Endothelial cell (in vitro differentiated cells): ENCODE measurements around the gene SLC17A7. TPM values are rescaled to one million over a fixed set of nuclear protein-coding genes. Genes with fewer than 3 reads are reported as not detected.

Source experiments
- DNase-seq: peaks from one replicate; pipeline ENCODE4 v3.0.0; 2021; ENCODE audit warnings: low spot score
- H3K27ac Mint-ChIP-seq: one replicate; pipeline ENCODE4 v1.8.0; 2021; ENCODE audit warnings: mixed read lengths, inconsistent platforms; ENCODE audit not compliant: unreplicated experiment
- H3K27me3 Mint-ChIP-seq: one replicate; pipeline ENCODE4 v1.8.0; 2021; ENCODE audit warnings: mild to moderate bottlenecking, moderate library complexity, mixed read lengths, inconsistent platforms; ENCODE audit not compliant: unreplicated experiment
- H3K36me3 Mint-ChIP-seq: one replicate; pipeline ENCODE4 v1.8.0; 2021; ENCODE audit warnings: mild to moderate bottlenecking, low read depth, mixed read lengths, inconsistent platforms; ENCODE audit not compliant: unreplicated experiment
- H3K4me1 Mint-ChIP-seq: one replicate; pipeline ENCODE4 v1.8.0; 2021; ENCODE audit warnings: mild to moderate bottlenecking, mixed read lengths, inconsistent platforms; ENCODE audit not compliant: unreplicated experiment
- H3K4me3 Mint-ChIP-seq: one replicate; pipeline ENCODE4 v1.8.0; 2021; ENCODE audit warnings: mild to moderate bottlenecking, mixed read lengths, inconsistent platforms; ENCODE audit not compliant: unreplicated experiment
- H3K9me3 Mint-ChIP-seq: one replicate; pipeline ENCODE4 v1.8.0; 2021; ENCODE audit warnings: mixed read lengths, inconsistent platforms; ENCODE audit not compliant: unreplicated experiment
- CTCF ChIP-seq: fragments of 200-600 bp; sonication (generic); IDR thresholded peaks from one replicate; pipeline ENCODE4 v1.5.0; 2021; ENCODE audit warnings: antibody characterized with exemption; ENCODE audit not compliant: unreplicated experiment
- total RNA-seq: library from RNA; stranded (reverse); fragmentation: NEBNext Ultra II Directional; extraction: Animal tissue kit (Norgen Biotek cat#: 25700); gene quantifications from one replicate; pipeline ENCODE4 v1.2.1, GENCODE V29; 2021; ENCODE audit not compliant: unreplicated experiment

The SLC17A7 gene
- total RNA-seq, 1 donor from 2014 or later: 0.92 TPM

GRCh38 chr19:49390131-49390928, 51.0 kb downstream of the SLC17A7 start:
- H3K36me3 Mint-ChIP-seq: peaks cover 7% of the 10 kb centered on the region
- TF ChIP-seq CTCF: no peak
- no peak for DNase-seq

GRCh38 chr19:49389406-49389805, 51.9 kb downstream of the SLC17A7 start:
- Mint-ChIP-seq H3K9me3 (no peaks in the 10 kb centered on the region), H3K4me3 (no peak overlapping the region), H3K27me3 (peaks cover 11% of the 10 kb centered on the region), H3K4me1 (peaks cover 5% of the 10 kb centered on the region), H3K36me3 (peaks cover 7% of the 10 kb centered on the region), H3K27ac (no peak overlapping the region)
- no peak for DNase-seq
- no peak for TF ChIP-seq CTCF

More at GRCh38 chr19:49390131-49390928, 51.0 kb downstream of the SLC17A7 start:
- Mint-ChIP-seq H3K27ac (no peak overlapping the region), H3K4me3 (no peak overlapping the region), H3K27me3 (peaks cover 13% of the 10 kb centered on the region), H3K4me1 (peaks cover 5% of the 10 kb centered on the region), H3K9me3 (no peaks in the 10 kb centered on the region)

GRCh38 chr19:49387936-49388372, 53.4 kb downstream of the SLC17A7 start, which contains the start of gene KASH5:
Gene KASH5 (plus strand): TSS chr19:49388249. CDS start chr19:49390884, 2,635 bp downstream.
- peaks cover 7% of the 10 kb centered on the region for H3K36me3 Mint-ChIP-seq

GRCh38 chr19:49383599-49383998, 57.7 kb downstream of the SLC17A7 start:
- no peak for DNase-seq
- H3K27ac Mint-ChIP-seq: no peak overlapping the region
- no peak for TF ChIP-seq CTCF
- no peak overlapping the region for H3K4me3 Mint-ChIP-seq
- H3K9me3 Mint-ChIP-seq: no peaks in the 10 kb centered on the region
- peaks cover under 1% of the 10 kb centered on the region for H3K27me3 Mint-ChIP-seq
- H3K36me3 Mint-ChIP-seq: peaks cover 1% of the 10 kb centered on the region
- H3K4me1 Mint-ChIP-seq: peaks cover under 1% of the 10 kb centered on the region

More at GRCh38 chr19:49387936-49388372, 53.4 kb downstream of the SLC17A7 start, which contains the start of gene KASH5:
- Mint-ChIP-seq H3K4me1 (peaks cover 5% of the 10 kb centered on the region), H3K9me3 (no peaks in the 10 kb centered on the region), H3K4me3 (no peak within 1 kb of the TSS), H3K27ac (no peak within 1 kb of the TSS), H3K27me3 (peaks cover 8% of the 10 kb centered on the region)
- no peak for TF ChIP-seq CTCF
- DNase-seq: no peak

- H3K27ac Mint-ChIP-seq: no peak overlapping the region
- no peak overlapping the region for H3K4me3 Mint-ChIP-seq
- H3K27me3 Mint-ChIP-seq: no peaks in the 10 kb centered on the region
- H3K4me1 Mint-ChIP-seq: no peaks in the 10 kb centered on the region
- no peaks in the 10 kb centered on the region for H3K9me3 Mint-ChIP-seq
- H3K36me3 Mint-ChIP-seq: no peaks in the 10 kb centered on the region
- no peak for DNase-seq
- TF ChIP-seq CTCF: no peak
Observed at GRCh38 chr19:49382639-49383038, 58.7 kb downstream of the SLC17A7 start.
